Activated CD8-positive, alpha-beta memory T cell treated with anti-CD3 and anti-CD28 coated beads, Interleukin-2, amount 50 U/mL, for 1 hour (primary cell): ENCODE measurements around the gene PLXNA4.
"Not testable (repeated sequence)": the region's sequence is repeated elsewhere in the genome, so short reads cannot be mapped to it uniquely, and the experiment has no call there.

ENCODE experiments used
- DNase-seq: peaks from one replicate; pipeline ENCODE4 v3.0.0-alpha.2; 2020; ENCODE audit errors: extremely low read depth

The PLXNA4 gene, protein sequence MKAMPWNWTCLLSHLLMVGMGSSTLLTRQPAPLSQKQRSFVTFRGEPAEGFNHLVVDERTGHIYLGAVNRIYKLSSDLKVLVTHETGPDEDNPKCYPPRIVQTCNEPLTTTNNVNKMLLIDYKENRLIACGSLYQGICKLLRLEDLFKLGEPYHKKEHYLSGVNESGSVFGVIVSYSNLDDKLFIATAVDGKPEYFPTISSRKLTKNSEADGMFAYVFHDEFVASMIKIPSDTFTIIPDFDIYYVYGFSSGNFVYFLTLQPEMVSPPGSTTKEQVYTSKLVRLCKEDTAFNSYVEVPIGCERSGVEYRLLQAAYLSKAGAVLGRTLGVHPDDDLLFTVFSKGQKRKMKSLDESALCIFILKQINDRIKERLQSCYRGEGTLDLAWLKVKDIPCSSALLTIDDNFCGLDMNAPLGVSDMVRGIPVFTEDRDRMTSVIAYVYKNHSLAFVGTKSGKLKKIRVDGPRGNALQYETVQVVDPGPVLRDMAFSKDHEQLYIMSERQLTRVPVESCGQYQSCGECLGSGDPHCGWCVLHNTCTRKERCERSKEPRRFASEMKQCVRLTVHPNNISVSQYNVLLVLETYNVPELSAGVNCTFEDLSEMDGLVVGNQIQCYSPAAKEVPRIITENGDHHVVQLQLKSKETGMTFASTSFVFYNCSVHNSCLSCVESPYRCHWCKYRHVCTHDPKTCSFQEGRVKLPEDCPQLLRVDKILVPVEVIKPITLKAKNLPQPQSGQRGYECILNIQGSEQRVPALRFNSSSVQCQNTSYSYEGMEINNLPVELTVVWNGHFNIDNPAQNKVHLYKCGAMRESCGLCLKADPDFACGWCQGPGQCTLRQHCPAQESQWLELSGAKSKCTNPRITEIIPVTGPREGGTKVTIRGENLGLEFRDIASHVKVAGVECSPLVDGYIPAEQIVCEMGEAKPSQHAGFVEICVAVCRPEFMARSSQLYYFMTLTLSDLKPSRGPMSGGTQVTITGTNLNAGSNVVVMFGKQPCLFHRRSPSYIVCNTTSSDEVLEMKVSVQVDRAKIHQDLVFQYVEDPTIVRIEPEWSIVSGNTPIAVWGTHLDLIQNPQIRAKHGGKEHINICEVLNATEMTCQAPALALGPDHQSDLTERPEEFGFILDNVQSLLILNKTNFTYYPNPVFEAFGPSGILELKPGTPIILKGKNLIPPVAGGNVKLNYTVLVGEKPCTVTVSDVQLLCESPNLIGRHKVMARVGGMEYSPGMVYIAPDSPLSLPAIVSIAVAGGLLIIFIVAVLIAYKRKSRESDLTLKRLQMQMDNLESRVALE (N-terminal part only)

GRCh38 chr7:132575982-132576720, at the start of gene PLXNA4:
Gene PLXNA4, minus strand, starts transcription at chr7:132576470. Its CDS starts 67,777 bp downstream, at chr7:132508693.
- DNase-seq, result no peak

- DNase-seq, result no peak
These were observed 49.4 kb upstream of the PLXNA4 start for GRCh38 chr7:132625651-132626050.

DNA sequence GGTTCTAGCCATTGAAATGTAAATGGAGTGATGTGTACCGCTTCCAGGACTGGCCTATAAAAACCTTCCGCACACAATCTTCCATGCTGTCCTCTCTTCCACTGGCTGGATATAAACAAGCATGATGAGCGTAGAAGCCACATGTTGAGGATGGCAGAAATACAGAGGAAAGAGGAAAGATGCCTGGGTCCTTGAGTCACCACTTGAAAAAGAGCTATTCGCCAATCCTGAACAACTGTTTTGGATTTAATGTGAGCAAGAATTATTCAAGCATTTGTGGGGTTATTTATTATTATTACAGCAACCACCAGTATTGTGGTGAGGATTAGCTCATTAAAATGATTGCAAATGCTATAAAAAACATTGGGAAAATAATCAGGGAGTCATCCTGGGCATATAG, 45.8 kb upstream of the PLXNA4 start:
- no peak for DNase-seq

- no peak for DNase-seq
These were observed 43.7 kb upstream of the PLXNA4 start for GRCh38 chr7:132619967-132620366.

- DNase-seq, result no peak
These were observed 42.7 kb upstream of the PLXNA4 start for GRCh38 chr7:132618956-132619305.

DNA sequence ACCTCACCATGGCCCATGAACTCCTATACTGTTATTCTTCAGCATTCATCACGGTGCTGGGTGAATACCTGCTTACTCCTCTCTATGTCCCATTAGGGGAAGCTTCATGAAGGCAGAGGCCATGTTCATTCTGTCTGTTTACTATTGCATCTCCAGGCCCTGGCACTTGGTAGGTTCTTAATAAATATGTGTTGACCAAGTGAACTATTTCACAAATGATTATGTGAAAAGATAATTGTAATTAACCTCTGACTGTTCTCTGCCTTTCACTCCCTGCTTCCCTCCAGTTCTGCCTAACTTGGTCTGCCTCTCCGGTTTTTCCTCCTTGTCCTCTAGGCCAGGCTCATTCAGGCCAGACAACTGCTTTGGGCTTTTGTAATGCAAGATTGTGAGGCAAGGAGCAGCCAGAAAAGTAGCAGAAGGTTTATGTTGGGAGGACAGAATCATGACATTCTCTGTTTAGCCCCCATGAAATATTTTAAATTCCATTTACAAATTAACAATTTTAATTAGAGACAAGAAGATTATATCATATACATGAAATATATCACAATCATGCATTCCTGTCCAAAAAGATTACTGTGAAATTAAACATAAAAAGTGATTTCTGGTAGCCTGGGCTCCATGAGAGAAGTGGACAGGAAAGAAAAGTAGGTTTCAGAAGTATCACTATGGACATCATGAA, 42.1 kb upstream of the PLXNA4 start:
- DNase-seq, result no peak

DNA sequence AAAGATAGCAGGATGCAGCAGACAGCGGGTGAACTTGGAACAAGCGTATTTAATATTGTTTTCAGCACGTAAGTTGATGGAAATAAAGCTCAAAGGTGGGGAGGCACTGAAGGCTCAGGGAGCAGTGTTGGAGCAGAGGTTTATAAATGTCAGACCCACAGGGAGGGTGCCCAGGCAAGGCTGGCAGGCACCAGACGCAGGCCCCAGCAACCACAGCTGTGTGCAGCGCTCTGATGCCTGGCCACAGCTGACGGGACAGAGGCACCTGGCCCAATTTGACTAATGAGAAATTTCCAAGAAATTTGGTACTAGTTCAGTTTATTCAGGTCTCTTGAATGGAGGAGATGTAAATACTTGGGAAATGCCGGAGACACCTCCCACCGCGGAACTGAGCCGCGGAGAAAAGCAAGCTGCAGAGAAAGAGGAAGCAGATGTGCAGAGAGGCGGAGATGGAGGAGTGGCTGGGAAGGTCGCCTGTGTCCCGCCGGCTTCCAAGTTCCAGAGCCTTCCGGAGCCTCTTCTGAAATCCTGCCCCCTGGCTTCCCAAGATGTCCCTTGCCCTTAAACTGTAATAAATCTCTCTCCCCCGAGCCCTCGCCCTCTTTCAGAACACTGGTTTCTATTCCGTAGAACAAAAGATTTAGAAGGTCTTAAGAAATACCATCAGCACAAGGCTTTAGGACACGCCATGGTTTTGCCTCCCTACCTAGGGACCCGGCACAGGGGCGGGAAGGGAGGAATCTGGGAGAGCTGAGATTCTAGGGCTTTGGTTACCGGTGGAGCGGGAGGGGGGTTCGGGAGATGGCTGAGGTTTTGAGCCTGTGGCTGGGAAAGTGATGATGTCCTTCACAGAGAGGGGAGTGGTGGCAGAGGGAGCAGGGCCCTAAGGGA, 38.4 kb upstream of the PLXNA4 start:
- DNase-seq, result no peak

- DNase-seq, result no peak
These were observed 37.5 kb upstream of the PLXNA4 start for GRCh38 chr7:132613737-132614136.

DNA sequence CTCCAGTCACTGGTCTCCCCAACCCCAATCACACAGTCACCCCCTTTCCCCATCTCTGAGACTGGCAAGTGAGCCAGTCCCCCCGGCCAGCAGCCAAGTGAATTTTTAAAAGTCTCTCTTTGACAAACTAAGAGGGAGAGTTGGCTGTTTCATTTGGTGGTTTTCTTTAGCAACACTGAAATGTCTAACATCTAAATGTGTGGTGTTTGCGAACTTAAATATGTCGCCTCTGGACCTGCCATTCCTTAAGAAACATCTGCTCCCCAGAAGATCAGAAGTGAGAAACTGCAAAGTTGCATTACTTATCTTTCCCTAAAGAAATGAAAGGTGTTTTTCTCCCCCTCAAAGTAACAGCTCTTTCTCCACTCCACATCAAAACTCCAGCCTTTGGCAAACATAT, 34.7 kb upstream of the PLXNA4 start:
- DNase-seq, result no peak

GRCh38 chr7:132609906-132610520, 33.7 kb upstream of the PLXNA4 start:
- DNase-seq, result no peak

DNA sequence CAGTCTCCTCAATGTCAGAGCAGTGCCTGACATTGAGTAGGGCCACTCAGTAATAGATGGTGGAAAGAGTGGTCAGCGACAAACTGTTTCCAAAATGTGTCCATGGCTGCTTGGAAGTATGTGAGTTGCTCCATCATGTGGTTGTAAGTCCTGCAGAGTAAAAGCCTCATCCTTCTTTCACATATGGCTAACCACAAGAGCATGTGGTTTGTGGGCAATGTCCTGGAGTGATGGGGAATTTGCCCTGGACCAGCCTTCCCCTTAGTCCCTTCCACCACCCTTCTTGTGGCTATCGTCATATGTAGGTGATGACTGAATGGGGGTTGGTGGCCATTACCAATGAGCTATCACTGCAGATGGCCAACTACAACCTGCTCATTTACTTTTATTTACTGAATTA, 33.0 kb upstream of the PLXNA4 start:
- DNase-seq, result no peak

DNA sequence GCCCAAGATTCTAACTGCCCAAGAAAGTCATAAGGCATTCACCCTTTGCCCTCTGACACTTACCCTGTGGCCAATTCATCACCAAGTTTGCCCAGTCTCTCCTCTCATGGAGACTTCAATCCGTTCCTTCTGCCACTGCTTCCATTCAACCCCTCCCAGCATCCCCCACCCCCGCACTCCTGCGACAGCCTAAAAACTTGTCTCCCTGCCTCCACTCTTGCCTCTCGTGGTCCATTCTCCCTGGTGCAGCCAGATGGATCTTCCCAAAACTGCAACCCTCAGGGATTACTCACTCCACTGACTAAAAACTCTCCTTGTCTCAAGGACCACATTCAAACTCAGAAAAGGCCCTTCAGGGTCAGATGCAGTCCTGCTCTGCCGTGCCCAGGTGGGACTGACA, 32.3 kb upstream of the PLXNA4 start:
- DNase-seq, result no peak

DNA sequence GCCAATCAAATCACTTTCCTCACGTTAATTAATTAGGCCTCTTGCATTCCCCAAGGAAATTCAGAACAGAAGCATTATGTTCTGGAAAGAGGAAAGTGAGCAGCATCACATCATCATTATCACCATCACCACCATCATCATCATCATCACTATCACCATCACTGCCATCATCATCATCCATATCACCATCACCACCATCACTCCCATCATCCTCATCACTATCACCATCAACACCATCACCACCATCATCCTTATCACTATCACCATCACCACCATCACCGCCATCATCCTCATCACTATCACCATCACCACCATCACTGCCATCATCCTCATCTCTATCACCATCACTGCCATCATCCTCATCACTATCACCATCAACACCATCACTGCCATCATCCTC, 31.4 kb upstream of the PLXNA4 start:
- DNase-seq, result no peak

GRCh38 chr7:132604121-132604520, 27.9 kb upstream of the PLXNA4 start:
- no peak for DNase-seq

DNA sequence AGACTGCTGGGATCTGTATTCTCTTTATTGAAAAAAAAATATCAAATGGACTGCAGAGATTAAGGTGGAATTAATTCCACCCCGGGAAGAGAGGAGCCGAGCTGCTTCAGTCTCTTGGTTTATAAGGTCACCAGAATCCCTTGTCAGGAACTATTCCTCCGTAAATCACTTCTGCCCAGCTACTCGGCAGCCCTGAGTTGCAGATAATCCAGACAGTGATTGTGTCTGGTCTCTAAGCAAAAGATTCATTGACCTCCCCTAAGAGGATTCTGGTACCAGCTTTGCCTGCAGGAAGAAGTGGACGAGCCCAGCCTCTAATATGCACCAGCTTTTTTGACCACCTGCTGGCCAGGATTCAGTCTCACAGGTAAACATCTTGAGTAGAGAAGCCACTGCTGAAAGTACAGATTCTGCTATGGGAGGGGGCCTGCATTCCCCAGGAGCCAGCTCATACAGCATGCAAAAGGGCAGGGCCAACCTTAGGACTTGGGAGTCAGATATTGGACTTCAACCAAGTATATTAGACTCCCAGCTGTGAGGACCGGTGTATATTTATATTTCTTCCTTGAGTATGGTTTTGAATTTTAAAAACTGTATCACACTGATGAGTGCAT, 27.1 kb upstream of the PLXNA4 start:
- DNase-seq, result no peak

DNA sequence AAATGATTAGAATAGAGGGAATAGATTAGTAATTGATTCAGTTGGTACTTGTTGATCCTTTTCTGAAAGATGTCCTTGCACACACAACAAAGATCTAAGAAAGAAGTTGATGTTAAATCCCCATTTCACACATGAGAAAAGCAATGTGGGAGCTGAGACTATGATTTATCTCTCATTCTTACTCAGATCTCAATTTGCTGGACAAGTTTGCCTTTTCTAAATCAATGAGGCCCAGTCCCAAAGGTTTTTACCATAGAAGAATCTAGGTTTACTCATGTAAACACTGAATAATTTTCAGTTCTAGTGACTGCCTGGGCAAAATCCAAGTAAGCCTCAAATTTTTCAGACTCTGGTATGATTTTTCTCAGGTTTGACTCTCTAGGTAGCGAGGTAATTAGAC, 25.5 kb upstream of the PLXNA4 start:
- DNase-seq, result no peak

- no peak for DNase-seq
These were observed 20.3 kb upstream of the PLXNA4 start for GRCh38 chr7:132596588-132596987.

- not testable (repeated sequence) for DNase-seq
These were observed 18.5 kb upstream of the PLXNA4 start for GRCh38 chr7:132594741-132595140.

DNA sequence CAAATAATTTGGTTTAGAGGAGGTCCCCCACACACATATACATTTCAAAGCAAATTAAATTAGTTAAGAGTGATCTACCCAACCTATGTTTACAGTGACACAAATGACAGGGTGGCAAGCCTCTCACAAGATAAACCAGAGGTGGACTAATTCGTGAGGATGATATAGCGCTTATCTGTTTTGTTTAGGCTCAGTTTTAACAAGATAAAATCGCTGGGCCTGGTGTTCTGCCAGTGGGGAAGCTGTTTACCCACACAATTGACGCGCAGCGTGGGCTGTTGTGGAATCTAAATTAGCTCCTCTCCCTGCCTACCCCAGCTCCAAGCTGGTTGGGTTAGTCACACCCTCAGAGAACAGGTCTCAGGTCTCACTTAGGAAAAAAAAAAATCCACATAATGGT, 16.7 kb upstream of the PLXNA4 start:
- DNase-seq, result no peak
